Glomerular visceral epithelial cell (primary cell): ENCODE results near the gene ARMC7.
"Not testable (repeated sequence)": the region's sequence is repeated elsewhere in the genome, so short reads cannot be mapped to it uniquely, and the experiment has no call there.

Source experiments
- DNase-seq: peaks from one replicate; pipeline ENCODE4 v3.0.0-alpha.2; 2016; ENCODE audit errors: extremely low spot score

ARMC7 gene

DNA sequence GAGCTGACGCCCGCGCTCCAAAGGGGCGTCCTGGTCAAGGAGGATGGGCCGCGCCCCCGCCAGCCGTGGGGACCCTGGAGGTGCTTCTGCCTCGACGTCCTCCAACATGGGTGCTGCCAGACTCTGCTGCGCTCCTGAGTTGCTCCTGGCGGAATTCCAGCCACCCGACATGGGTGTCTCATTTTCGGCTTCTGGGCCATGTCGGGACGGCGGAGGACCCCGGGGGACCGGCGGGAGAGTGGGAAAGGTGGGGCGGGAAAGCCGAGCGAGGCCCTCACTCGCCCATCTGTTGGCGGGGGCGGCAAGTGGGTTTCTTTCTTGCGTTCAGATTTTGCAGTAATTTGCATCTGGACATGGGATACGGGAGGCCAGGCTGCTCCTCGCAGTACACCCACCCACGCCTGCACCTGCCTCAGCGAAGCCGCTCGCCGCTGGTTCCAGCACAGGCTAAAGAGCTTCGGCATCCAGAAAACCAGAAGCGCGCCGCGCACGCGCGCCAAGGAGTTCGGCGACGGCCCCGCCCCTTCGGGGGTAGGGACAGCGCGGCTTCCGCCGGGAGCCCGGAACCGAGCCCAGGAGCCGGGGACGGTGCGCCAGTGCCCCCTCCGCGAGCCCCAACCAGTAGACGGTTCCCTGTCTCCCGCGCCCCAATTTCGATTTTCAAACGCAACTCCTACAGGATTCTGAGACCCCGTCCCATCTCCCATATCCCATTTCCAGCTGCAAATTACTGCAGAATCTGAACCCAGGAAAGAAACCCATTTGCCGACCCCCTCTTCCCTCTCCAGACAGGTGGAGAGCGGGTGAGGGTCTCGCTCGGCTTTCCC, at the start of gene ARMC7:
Gene ARMC7 (plus strand): TSS at position 563 of the 827 bp plus-strand sequence. CDS start 320 bp downstream, outside the sequence.
- peak; percentile 88 for DNase-seq

DNA sequence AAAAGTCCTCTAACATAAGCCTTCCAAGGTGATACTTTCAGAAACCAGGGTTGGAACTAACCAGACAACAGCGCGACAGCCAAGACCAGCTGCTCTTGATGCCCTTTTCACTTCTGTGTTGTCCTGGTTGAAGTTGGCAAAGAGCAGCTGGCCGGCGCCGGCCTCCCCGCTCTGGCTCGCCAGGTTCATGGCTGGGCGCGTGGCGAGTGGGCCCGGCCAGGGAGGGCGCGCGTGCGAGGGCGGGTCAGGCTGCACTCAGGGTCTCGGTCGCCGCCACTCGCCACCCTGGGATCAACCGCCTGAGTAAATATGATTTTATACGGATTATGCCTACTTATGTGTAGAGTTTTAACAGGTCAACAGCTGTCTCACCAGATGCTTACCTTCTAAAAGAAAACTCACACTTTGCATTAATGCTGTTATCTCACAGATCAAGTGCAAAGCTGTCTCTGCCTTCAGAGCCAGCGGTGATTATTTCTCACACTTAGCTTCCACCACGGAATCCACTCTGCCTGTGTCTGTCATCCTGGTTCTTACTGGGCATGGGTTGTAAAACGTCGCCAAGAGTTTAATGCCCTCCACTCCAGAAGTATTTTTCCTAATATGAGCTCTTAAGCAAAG, 49.2 kb upstream of the ARMC7 start:
- DNase-seq, result no peak

DNA sequence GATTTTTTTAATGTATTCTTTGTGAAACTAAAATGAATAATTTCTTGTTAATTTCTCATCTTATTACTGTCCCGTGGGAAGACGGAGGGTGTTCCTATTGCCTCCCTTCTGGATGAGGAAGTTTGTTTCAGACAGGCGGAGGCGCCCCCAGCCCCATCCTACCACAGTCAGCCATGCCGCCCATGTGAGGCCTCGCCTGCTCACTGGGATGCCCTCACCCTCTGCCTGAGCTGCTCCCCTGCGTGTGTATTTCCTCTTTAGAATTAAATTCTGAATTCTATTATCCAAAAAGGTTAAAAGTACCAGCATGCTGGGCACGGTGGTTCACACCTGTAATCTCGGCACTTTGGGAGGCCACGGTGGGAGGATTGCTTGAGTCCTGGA, 48.7 kb upstream of the ARMC7 start:
- no peak for DNase-seq

DNA sequence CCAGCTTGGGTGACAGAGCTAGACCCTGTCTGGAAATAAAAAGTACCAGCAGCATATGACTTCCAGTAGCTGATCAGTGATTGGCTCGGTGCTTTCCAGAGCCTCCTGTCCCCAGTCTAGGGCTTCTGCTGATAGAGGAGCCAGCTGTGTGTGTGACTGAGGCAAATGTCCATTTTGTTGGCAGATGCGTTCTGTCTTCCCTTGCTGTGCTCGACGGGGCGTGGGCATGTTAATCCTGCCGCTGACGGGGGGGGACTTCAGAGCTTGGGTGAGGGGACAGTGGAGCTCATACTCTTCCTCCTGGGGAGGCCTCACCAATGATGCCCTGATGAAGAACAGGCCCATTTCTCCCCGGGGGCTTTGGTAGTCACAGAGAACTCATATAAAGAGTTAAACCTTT, 48.2 kb upstream of the ARMC7 start:
- no peak for DNase-seq

DNA sequence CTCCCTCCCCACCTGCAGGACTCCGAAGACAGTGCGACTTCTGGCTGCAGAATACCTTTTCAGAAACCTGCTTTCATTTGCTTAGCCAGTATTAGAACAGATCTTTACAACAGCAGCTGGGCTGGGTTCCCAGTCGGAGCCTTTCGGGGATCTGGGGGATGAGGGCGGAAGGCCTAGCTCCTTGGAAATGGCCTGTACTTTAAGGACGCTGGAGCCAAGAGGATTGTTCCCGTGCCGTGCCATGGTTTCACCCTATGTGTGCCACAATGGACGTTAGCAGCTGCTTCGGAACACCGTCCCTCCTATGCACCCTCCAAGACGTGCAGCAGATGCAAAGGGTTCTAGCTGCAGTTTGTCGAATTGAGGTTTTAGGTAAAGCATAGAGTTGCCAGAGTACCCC, 46.6 kb upstream of the ARMC7 start:
- DNase-seq, result no peak

DNA sequence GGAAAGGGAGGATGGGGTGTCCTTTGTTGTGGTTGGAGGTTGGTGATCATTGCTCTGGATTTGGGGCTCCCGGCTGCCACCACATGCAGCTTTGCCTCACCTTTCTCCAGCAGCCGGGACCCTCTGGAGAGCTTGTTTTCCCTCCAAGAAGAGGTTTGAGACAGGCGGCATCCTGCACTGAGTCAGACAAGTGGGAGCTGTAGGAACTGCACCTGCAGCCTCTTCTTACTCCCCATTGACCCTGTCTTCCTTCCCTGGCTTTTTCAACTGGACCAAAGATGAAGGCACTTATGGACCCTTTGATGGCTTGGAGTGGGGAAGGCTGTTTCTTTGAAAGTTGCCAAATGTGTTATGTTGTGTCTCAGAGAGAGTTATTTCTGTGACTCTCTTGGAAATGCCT, 46.1 kb upstream of the ARMC7 start:
- no peak for DNase-seq

DNA sequence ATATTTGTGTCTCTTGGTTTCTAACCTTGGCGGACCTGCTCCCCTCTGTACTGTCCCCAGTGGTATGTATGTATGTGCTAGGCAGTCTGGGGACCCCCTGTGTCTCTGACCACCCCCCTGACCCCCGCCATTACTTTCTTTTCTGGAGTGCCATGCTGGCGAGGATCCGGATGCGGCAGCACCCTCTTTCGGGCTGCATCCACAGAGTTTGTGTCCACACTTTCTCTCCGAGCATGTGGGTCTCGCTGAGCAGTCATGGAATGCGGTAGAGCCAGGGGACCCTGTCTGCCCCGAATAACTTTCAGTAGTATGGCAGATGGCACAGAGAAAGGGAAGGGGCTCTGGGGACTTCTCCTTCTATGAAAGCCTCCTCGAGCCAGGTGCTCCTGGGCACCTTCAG, 45.7 kb upstream of the ARMC7 start:
- no peak for DNase-seq

DNA sequence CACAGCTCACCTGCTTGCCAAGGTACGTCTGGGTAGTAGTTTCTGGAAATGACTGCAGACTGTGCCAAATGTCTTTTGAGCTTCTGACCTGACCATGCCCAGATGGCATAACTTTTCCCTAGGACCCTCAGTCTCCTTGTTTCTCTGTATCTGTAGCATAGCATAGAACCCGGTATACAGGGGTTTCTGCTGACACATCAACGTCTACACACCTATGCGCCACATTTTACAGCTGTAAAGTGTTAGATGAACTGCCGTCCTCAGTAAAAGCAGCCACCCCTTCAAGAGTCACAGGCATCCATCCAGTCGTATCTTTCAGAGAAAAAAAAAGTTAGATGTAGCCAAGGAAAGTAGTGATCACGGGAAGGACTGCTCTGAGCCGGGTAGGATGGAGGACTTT, 45.3 kb upstream of the ARMC7 start:
- no peak for DNase-seq

DNA sequence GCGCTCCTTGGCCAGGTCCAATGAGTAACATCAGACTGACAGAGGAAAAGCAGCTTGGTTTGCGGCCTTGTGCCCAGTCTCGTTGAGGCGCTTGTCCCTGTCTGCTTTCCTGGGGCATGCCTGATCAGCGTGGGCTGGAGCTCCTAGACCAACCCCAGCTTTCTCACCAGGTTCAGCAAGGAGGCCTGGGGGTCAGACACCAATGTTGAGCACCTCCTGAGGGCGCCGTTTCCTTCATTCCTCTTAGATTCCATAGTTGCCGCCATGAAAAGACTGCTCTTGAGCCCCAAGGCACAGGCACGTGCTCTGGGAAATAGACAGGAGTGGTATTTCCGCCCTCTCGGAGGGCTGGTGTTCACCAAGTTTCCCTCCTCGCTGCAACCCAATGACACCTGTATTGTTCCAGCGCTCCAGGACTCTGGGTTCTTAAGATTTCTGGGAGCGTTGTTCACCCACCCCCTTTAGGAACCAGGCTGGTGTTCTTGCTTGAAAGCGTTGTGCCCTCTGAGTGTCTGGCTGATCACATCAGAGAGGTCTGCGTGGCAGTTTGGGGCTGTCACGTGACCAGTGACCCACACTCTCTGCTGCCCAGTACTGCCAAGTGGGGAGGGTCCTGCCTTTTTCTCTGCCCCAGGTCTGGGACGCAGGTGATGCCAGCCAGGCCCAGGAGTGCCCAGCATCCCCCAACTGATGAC, 44.8 kb upstream of the ARMC7 start:
- DNase-seq, result no peak

DNA sequence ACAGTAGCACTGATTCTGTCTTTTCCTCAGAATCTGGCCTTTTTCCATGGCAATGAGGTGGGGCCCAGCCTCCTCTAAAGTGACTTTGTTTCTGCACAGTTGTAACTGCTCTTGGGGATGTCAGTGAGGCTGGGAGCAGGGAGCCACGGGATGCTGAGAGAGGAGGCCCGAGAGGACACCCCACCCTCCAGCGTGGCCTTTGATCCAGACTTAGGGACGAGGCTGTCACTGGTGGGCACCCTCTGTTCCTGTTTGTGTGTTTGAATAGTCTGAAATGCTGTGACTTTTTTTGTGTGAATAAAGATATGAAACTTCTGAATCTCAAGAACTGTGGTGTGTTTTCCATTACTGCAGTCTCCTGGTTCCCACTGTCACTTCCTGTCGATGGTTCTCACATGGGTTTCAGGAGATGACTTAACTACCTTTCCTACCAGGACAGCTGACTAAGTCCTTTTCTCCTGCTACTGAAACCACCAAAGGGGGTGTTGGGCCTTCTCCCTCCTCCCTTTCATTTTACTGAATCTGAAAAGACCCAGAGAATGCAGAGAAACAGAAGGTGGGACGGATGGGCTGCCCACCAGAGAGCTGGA, 44.1 kb upstream of the ARMC7 start:
- DNase-seq, result peak; percentile 31

DNA sequence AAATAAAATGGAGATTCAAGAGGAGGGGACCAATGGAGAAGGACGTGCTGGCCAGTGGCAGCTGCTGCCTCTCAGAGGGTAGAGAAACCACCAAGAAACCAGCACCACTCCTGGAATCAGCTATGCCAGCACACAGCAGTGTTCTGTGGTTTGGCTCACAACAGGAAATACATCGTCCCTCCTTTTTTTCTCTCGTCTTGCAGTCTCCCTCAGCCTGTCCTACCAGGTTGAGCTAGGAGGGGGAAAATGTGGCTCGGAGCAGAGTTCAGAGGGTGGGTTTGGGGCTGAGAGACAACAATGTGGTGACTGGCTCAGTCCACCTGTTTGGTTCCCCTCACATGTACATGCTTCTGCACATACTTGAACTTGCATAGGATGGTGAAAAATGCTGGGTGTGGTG, 41.9 kb upstream of the ARMC7 start:
- peak; percentile 23 for DNase-seq

DNA sequence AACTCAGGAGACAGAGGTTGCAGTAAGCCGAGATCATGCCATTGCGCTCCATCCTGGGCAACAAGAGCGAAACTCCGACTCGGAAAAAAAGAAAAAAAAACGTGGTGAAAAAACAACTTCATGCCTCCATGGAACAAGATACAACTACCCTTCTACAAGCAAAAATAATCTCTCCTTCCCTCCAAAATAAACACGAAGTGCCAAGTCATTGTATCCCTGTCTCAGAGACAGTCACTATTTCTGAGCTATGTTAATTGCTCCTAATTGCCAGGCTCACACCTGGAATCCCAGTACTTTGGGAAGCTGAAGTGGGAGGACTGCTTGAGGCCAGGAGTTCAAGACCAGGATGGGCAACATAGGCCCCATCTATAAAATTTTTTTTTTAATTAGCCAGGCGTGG, 41.0 kb upstream of the ARMC7 start:
- DNase-seq, result no peak

DNA sequence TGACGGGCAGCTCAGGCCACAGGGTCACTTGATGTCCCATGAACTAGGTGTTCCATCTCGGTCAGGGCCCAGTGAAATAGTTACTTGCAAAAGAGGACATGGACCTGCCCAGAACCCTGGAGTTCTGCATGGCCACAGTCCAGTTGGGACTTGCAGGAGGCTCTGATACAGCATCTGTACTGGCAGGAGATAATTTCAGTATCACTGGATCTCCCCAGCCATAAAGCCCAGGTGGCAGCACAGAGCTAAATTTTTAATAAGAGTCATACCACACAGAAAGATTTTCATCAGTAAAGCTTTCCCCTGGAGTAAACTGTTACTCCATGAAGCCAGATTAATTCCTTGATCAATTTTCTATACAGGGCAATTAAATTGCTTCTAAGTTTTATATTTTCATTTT, 40.0 kb upstream of the ARMC7 start:
- peak; percentile 53 for DNase-seq

DNA sequence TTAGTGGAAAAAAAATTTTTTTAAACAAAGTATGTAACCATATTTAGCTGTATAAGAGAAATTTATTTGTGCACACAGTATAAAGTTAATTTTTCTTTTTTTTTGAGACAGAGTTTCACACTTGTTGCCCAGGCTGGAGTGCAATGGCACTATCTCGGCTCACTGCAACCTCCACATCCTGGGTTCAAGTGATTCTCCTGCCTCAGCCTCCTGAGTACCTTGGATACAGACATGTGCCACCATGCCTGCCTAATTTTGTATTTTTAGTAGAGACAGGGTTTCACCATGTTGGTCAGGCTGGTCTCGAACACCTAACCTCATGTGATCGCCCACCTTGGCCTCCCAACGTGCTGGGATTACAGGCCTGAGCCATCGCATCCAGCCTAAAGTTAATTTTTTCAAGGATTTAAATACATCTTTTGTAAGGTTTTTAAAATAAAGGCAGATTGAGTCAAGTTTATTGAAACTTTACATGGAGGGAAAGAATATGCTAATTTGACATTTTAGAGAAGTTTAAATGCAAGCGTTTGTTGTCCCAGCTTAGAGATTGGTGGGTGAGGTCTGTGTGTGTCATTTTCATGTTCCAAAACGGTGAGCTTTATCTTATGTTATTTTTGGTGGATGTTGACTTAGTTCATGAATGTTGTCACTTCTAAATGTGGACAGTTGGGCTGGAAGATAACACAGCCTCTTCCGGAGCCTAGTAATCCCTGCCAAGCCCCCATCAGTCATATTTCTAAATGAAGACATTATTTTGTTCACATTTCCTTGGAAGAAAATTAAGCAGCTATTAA, 38.1 kb upstream of the ARMC7 start:
- DNase-seq, result not testable (repeated sequence)

DNA sequence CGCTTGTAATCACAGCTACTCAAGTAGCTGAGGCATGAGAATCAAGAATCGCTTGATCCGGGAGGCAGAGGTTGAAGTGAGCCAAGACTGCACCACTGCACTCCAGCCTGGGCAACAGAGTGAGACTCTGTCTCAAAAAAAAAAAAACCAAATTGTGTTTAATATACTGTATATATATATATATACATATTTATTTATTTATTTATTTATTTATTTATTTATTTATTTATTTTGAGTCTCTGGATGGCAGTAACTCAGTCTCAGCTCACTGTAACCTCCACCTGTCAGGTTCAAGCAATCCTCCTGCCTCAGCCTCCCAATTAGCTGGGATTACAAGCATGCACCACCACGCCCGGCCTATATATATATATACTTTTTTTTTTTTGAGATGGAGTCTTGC, 36.9 kb upstream of the ARMC7 start:
- not testable (repeated sequence) for DNase-seq

DNA sequence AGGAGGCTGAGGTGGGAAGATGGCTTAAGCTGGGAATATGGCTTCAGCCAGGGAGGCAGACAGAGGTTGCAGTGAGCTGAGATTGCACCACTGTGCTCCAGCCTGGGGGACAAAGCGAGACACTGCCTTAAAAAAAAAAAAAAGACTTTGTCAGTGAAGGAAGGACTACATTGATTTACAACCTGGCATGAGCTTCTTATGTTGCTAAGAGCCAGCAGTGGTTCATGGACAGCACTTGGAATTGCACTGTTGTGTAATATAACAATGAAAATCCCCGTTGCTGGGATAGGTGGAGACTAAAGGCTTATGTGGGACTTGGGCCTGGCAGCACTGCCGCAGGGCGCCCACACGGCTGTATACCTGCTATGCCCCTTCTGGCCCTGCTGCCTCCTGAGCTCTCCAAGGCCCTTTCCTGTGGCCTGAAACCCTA, 36.1 kb upstream of the ARMC7 start:
- no peak for DNase-seq

DNA sequence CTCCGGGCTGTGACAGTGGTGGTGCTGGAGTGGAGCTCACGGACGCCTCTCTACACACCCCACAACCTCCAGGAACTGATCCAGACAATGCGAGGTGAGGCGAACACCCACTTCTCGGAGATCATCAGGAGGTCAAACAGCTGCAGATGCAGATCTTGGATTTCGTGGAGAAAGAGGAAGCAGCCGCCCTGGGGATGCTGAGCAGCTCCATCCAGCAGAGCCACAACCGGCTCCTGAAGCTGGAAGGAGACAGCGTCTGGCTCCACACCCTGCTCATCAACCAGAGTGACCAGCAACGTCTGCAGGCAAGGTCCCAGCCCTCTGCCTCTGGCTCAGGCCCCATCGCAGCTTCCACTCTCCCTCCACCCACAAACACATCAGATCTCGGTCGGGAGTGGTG, 35.2 kb upstream of the ARMC7 start:
- no peak for DNase-seq

DNA sequence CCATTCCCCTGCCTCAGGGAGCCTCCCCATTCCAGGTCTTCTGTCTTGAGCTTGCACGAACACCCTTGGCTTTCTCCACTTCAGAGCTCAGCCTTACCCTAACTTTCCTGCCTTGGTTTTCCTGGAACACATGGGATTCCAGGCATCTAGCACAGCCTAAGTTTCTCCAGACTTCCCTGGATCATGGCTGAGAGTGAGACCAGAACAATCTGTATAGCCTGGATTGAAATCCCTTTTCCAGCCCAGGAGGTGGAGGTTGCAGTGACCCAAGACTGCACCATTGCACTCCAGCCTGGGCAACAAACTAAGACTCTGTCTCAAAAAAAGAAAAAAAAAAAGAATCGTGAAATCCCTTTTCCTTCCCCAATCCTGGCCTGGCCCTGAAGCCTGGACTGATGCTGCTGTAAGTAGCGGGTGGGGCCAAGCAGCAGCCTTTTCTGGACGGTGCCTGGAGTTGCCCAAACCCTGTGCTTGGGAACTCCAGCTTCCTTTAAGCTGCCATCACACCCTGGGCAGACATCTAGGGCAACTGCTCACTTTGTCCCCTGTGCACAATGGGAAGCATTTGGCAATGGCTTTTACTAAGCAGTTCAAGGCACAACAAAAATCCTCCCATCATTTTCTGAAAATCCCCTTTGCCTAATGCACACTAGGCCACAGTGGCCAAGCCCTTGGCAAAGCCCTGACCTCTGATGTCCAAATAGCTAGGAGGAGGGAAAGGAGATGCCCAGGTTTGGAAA, 34.0 kb upstream of the ARMC7 start:
- no peak for DNase-seq

DNA sequence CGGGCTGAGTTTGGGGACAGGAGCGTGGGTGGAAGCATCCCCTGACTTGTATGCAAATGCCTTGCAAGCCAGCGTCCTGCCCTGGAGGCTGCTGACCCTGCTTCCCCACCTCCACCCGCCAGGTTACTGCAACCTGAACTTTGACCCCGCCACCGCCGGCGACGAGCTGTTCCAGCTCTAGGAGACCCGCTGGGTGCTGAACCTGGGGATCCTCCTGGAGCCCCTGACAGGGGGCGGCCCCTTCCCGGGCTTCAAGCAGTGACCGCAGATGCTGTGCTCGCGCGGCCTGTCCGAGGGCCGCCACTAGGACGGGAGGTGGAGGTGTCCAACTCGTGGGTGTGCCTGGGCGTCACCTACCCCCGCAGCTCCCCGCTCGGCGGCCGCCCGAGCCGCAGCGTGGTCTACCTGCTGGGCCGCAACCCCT, 32.7 kb upstream of the ARMC7 start:
- DNase-seq, result no peak

DNA sequence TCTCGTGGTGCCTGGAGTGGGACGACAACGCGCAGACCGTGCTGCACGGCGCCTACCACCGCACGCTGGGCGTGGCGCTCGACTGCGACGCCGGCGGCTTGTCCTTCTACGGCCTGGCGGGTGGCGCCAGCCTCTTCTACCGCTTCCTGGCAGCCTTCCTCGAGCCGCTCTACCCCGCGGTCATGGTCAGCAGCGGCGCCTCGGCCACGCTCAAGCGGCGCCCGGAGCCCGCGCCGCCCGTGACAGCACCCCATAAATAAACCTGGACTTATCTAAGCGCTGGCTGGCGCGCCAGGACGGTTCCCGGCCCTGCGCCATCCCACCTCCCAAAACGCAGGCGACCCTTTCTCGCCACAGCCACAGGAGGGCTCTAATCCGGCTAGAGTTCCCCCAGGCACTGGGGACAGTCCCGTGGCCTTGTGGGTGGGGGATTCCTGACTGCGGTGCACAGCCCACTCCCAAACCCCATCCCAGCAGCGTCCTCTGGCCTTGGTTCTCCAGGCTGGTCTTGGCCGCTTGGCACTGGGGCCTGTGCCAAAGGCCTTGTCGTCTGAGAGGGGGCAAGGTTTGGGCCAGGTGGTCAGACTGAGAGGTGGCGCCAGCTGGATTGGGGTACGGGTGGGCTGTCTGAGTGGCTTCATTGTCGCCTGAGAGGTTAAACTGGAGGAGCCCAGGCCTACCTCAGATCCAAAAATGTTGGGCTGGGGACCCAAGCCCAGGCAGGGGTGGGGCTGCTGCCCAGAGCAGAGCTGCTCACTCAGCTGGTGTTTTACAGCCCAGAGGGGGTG, 32.1 kb upstream of the ARMC7 start:
- peak; percentile 33 for DNase-seq
